Measurements from ENCODE around the gene TNK2.

TNK2 gene

GRCh38 chr3:195855471-195856409 is 52.6 kb downstream of the TNK2 start:
- no peak for TF ChIP-seq SIN3A (IDR thresholded peaks at IDR 0.05; ENCODE audit: borderline replicate concordance, insufficient read depth, low read length)
- no peak for TF ChIP-seq TAF1 (IDR thresholded peaks at IDR 0.05; ENCODE audit: borderline replicate concordance, insufficient read depth, low read length)
- TF ChIP-seq POLR2AphosphoS5 (IDR thresholded peaks at IDR 0.05; ENCODE audit: low read depth, low read length) = no peak
- TF ChIP-seq FOXP2 (optimal IDR thresholded peaks at IDR 0.05; ENCODE audit: borderline replicate concordance, extremely low read depth, extremely low read length, insufficient read depth) = no peak
- TF ChIP-seq REST (IDR thresholded peaks at IDR 0.05; ENCODE audit: insufficient read depth in 1 of 2, low read depth in 2 of 2, low read length in 2 of 2) = no peak

GRCh38 chr3:195854628-195855294 is 53.6 kb downstream of the TNK2 start:
- TF ChIP-seq FOXP2 (optimal IDR thresholded peaks at IDR 0.05; ENCODE audit: borderline replicate concordance, extremely low read depth, extremely low read length, insufficient read depth) (no peak), SIN3A (IDR thresholded peaks at IDR 0.05; ENCODE audit: borderline replicate concordance, insufficient read depth, low read length) (no peak), REST (IDR thresholded peaks at IDR 0.05; ENCODE audit: insufficient read depth in 1 of 2, low read depth in 2 of 2, low read length in 2 of 2) (no peak), POLR2AphosphoS5 (IDR thresholded peaks at IDR 0.05; ENCODE audit: low read depth, low read length) (no peak), TAF1 (IDR thresholded peaks at IDR 0.05; ENCODE audit: borderline replicate concordance, insufficient read depth, low read length) (no peak)

- no peak for TF ChIP-seq TAF1 (IDR thresholded peaks at IDR 0.05; ENCODE audit: borderline replicate concordance, insufficient read depth, low read length)
- TF ChIP-seq POLR2AphosphoS5 (IDR thresholded peaks at IDR 0.05; ENCODE audit: low read depth, low read length) = no peak
- TF ChIP-seq SIN3A (IDR thresholded peaks at IDR 0.05; ENCODE audit: borderline replicate concordance, insufficient read depth, low read length) = no peak
- TF ChIP-seq REST (IDR thresholded peaks at IDR 0.05; ENCODE audit: insufficient read depth in 1 of 2, low read depth in 2 of 2, low read length in 2 of 2) = no peak
- no peak for TF ChIP-seq FOXP2 (optimal IDR thresholded peaks at IDR 0.05; ENCODE audit: borderline replicate concordance, extremely low read depth, extremely low read length, insufficient read depth)
These were observed 54.4 kb downstream of the TNK2 start for GRCh38 chr3:195853996-195854395.

- TF ChIP-seq TAF1 (IDR thresholded peaks at IDR 0.05; ENCODE audit: borderline replicate concordance, insufficient read depth, low read length) = no peak
- TF ChIP-seq SIN3A (IDR thresholded peaks at IDR 0.05; ENCODE audit: borderline replicate concordance, insufficient read depth, low read length) = no peak
- no peak for TF ChIP-seq POLR2AphosphoS5 (IDR thresholded peaks at IDR 0.05; ENCODE audit: low read depth, low read length)
These were observed 55.3 kb downstream of the TNK2 start for GRCh38 chr3:195853036-195853435.

GRCh38 chr3:195850857-195851543 is 57.4 kb downstream of the TNK2 start:
- TF ChIP-seq FOXP2 (optimal IDR thresholded peaks at IDR 0.05; ENCODE audit: borderline replicate concordance, extremely low read depth, extremely low read length, insufficient read depth) (no peak), POLR2AphosphoS5 (IDR thresholded peaks at IDR 0.05; ENCODE audit: low read depth, low read length) (no peak), TAF1 (IDR thresholded peaks at IDR 0.05; ENCODE audit: borderline replicate concordance, insufficient read depth, low read length) (no peak), SIN3A (IDR thresholded peaks at IDR 0.05; ENCODE audit: borderline replicate concordance, insufficient read depth, low read length) (no peak), REST (IDR thresholded peaks at IDR 0.05; ENCODE audit: insufficient read depth in 1 of 2, low read depth in 2 of 2, low read length in 2 of 2) (no peak)

Measured in PFSK-1 (cell line).